ENCODE results near the gene RAPGEF4.

Gene RAPGEF4

DNA sequence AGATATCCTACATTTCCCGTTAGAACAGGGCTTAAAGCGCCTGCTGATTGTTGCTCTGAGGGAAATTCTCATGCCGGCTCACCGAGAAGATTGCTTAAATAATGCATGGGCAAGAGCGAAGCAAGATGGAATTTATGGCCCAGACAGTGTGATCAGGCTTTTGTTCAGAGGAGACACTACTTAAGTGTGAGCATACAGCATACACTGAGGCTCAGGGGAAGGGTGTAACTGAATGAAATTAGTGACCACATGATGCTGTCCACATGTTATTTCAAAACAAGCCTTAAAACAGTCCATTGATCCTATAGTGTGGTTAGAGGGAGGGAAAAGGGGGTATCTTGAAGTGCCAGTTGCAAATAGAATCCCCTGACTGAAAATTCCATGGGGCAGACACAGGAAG, 125.5 kb downstream of the RAPGEF4 start:
- DNase-seq (ENCODE audit: low read depth in 2 of 2): no peak

DNA sequence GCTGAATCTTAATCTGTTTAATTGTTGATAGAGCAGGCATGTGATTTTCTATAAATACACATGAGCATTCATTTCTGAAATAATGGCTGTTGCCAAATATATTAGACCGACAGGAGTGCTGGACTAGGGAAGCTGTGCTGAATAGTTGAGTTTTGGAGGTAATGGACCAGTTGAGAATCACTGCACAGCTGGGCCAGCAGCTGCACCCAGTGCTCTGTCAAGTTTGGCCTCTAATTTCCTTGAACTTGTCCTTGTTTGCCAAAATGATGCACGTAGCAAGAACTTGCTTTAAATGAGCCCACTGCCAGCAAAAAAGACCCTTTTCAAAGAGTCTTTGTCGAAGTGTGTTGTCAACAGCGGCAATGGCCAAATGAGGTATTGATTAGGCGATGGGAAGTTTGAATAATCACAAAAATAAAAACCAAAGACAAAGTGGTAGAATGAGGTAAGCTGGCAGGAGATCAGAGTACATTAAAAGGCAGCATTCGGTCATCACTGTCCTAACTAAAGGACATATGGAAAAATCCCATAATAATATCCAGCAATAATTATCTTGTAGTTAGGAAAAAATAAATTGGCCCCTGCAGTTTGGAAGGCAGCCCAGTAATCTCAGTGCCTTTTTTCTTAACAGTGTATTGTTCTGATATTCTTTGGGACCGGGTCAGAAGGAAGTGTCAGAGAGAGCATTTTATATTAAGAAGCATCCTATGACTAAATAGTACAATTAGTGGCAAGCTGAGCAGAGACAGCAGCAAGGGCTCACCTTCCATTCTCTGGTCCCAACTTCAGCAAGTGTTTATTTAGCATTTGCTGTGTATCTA, 126.2 kb downstream of the RAPGEF4 start:
- no peak for DNase-seq (ENCODE audit: low read depth in 2 of 2)

DNA sequence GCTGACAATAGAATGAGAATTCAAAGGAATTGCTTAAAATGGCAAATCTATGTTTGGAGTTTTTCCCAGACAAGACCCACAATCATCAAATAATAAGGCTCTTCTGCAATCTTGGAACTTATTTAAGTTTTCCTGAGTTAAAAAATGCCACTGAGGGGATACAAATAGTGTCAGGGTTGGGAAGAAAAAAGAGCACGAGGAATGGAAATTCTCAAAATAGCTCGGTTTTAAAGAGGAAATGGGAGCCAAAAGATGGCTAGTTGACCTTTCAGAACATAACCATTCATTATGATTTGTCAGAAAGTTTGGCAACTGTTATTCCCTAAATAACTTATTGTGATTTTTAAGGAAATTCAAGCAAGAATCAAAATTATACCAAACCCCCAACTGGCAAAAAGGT, 127.7 kb downstream of the RAPGEF4 start:
- no peak for DNase-seq (ENCODE audit: low read depth in 2 of 2)

DNA sequence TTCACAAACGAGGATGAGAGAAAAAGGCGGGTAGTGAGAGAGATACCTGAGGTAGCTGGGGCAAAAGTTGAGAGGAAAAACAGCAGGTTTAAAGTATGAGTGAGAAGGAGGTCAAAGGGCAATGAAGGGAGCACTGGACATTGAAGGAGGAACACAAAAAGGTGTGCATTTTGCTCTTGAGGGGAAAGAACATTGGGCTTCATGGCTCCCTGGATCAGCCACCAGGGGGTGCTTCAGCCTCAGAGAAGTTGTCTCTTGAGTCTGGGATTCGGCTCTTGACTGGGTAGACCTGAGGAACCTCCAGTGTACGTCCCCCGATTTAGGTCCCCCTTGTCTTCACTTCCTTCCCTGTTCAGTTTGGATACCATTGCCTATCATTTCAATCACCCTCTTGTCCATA, 128.5 kb downstream of the RAPGEF4 start:
- peak in 1 of 2 donors; percentile 25 for DNase-seq (ENCODE audit: low read depth in 2 of 2)

DNA sequence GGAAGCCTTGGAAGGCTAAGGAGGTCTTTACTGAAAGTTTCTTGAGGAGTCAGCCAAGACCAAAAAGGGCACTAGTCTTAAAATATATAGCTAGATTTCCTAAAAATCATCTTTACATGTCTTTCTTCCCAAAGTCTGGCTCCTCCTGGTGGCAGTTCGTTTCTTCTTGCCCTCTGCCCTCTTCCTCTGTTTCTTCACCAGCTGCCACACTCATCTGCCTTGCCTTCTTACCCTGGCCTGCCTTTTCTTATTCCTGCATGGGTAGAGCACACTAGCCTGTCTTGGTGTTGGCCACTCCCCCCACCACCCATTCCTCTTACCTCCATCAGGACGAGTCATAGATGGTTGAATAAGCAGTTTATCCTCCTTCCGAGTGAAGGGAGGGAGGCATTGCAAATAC, 129.8 kb downstream of the RAPGEF4 start:
- no peak for DNase-seq (ENCODE audit: low read depth in 2 of 2)

DNA sequence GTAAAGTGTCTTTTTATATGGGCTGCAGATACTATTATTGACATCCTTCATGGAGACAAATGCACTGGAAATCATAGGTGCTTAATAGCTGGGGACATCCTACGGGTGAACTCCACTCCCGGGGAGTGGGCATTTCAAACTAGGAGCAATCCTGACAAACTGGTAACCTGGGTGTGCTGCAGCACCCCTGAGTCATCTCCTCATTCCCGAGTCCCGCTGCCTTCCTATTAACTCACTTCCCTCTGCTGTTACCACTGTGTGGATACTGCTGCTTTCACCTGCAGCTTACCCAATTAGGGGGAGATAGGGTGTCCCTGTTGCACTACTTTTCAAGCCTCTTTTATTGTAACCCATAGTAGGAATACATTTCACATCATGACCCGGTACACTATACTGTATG, 134.2 kb downstream of the RAPGEF4 start:
- DNase-seq (ENCODE audit: low read depth in 2 of 2): no peak

DNA sequence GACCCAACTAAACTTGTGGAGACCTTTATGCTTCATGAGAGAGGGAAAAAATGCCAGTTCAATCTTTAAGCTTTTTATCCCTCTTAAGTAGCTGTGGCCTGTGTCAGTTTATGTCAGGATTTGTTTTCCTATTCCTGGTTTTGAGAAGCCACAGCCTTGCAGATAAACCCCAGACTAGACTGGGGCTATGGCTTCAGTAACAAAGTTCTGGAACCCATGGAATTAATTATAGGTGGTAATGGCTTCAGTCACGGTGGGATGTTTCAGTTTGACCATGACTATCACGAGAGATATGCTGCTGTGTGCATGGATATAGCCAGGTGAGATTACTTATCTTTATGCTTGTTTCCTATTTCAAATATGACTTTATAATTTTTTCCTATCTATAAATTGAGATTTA, 134.8 kb downstream of the RAPGEF4 start:
- no peak for DNase-seq (ENCODE audit: low read depth in 2 of 2)

DNA sequence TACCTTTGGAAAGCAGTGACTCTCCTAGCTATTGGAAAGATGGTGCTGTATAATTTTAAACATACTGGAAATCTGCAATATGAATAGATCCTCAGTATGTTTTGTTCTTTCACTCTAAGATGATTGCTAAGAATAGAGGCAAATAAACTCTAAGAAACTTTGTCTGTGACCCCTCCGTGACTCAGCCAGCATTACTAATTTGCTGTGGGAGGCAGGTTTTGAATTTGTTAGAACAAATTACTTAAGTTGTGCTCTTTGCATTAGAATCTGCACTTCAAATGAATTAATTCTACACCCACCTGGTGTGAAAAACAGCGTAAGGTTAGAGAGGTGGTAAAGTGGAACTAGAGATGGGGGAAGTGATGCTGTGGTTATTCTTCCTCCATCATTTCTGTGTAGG, 142.2 kb downstream of the RAPGEF4 start:
- DNase-seq (ENCODE audit: low read depth in 2 of 2): no peak

DNA sequence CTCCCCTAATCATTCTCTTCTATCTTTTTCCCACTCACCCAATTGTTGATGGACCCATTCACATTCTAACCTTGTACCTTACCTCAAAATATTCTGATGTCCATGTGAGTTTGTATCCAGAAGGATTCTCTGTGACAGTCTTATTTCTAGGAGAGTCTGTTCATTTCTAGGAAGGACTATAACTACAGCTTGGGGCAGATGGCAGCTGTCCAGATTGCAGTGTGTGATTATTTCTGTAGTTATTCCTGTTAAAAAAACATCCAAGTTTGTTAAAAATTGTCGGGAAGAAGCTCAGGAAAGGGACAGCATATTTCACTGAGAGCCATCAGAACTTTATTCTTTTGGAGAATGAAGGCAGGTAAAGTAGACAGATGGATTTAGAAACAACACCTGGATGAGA, 142.6 kb downstream of the RAPGEF4 start:
- no peak for DNase-seq (ENCODE audit: low read depth in 2 of 2)

DNA sequence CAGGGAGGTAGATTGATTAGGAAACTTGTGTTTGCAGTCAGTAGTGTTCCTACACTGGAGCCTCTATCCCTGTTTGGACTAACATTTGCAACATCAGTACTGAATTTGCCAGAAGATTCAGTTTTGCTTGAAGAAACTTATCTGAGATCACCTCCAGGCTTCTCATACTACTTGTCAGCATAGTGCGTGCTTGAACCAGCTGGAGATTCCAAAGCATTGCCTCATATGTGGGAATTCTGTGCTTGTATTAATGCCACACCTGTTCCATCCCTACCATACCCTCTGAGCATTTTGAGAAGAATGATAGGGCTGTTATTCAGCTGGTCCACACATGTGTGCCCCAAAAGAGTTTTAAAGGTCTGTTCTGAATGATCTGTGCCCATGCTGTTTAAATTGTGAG, 148.7 kb downstream of the RAPGEF4 start:
- no peak for DNase-seq (ENCODE audit: low read depth in 2 of 2)

DNA sequence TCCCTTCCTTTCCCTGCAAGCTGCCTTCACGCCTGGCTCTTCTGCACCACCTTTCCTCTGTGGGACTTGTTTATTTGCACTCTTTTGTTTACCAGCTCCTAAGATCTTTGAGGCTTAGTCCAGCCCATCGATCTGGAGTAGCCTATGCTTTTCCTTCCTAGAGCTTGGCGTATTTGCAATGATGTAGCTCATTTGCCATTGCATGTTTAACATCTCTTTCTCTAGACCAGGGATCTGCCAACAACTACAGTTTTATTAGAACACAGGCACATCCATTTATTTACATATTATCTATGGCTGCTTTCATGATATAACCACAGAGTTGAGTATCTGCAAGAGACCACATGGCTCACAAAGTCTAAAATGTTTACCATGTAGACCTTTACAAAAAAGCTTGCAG, 150.4 kb downstream of the RAPGEF4 start:
- DNase-seq (ENCODE audit: low read depth in 2 of 2): no peak

DNA sequence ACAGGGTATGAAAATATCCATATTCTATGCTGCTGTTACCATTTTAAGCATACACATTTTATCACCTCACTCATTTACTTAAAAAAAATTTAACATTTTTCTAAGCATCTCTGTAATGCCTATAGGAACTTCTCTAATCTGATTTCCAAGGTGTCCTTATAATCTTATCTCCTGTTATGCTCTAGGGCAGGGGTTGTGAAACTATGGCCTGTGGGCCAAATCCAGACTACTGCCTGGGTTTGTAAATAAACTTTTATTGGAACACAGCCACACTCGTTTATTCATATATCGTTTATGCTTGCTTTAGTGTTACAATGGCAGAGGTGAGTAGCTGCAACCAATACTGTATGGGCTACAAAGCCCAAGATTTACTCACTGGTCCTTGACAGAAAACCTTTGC, 151.6 kb downstream of the RAPGEF4 start:
- no peak for DNase-seq (ENCODE audit: low read depth in 2 of 2)

DNA sequence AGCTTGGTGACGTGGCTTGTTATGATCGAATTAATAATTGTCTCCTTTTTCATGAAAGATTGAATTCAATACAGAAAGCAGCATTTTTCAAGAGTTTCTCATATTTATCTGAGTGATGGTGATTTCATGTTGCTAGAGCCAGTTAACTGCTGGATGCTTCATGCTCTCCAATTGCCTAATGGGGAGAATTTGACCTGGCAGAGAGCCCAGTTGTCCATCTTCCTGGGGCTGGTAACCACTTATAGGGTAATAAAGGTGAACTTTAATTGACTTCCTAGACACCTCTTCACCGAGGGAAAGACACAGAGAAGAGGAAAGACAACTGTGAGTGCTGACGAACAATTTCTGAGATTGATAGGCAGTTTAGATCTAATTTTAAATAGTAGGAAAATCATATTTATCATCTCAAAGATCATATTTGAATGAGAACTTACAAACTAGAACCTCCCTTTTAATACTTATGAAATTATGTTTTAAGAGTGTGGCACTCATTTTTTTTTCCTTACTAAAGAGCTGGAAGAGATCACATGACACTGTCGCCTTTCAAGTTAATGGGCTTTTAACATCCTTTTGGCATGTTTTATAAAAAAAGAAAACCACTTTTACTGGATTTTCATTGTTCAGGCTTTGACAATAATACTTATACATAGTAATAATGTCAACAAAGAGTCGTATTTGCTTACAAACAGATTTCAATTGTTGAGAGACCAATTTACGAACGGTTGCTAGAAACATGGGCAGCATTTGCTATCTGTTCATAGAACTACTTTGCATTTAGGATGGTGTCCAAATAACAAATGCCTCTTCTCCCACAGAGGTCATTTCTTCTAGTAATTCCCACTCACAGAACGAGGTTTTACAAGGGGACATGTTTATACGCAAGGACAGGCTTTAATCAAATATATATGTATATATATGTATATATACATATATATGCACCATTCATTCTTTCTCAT, 153.3 kb downstream of the RAPGEF4 start:
- no peak for DNase-seq (ENCODE audit: low read depth in 2 of 2)

DNA sequence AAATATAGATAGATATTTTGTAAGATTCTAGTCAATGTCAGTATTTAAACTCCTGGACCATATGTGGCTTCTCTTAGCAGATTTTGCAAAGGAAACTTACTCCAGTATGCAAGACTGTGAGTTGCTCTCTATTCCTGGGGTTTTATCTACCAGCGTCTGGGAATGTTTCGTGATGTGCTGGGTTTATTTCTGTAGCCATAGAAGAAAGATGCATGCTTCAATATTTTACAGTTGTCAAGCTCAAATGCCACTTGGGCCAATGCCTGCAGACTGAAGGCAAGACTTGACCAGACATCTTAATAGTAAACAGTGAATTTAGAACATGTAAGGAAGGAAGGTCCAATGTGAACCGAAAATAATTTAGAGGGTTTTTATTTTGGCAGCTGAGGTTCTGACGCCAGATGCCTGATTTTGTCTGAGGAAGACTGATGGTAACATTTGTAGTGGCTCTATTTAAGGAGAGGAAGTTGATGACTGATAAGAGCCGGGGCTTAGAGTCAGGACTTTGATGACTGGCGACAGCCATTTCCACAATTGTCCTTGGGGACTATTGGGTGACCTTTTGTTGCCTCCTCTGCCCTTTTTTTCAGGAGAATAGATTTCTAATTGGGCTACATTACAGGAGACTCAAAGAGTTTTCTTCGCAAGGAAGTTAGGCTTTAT, 154.3 kb downstream of the RAPGEF4 start:
- no peak for DNase-seq (ENCODE audit: low read depth in 2 of 2)

DNA sequence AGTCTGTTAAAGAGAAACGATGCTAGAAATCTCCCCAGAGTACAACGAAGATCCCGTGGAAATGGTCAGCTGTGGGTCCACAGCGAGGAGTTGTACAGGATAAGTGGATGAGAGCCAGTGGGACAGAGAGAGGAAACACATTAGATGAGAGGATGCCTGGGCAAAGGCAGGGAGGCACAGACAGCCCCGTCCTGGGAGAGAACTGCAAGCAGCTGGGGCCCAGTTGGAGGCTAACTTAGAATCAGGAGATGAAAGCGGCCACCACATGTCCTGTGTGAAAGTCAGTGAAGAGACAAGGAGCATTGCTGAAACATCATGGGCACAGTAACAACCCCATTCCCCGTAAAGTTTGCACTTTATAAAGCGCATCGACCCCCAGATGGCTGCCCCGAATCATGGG, 157.5 kb downstream of the RAPGEF4 start:
- DNase-seq (ENCODE audit: low read depth in 2 of 2): no peak

DNA sequence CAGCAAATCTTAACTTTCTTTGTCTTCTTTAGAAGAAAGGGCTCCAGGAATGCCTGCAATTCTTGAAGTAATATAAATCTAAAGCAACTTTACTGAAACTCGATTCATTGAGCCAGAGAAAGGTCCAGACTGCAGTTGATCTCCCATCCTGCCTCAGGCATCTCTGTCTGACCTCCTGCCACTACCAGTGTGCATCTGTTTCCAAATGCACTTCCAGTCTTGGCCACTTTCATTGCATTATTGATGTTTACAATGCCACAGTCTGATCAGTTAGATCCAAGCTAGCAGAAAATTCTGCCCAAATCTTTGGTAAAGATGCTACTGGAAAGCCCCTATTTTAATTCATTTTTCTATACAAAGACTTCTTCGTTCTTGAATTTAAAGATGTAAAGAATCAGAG, 158.0 kb downstream of the RAPGEF4 start:
- no peak for DNase-seq (ENCODE audit: low read depth in 2 of 2)

DNA sequence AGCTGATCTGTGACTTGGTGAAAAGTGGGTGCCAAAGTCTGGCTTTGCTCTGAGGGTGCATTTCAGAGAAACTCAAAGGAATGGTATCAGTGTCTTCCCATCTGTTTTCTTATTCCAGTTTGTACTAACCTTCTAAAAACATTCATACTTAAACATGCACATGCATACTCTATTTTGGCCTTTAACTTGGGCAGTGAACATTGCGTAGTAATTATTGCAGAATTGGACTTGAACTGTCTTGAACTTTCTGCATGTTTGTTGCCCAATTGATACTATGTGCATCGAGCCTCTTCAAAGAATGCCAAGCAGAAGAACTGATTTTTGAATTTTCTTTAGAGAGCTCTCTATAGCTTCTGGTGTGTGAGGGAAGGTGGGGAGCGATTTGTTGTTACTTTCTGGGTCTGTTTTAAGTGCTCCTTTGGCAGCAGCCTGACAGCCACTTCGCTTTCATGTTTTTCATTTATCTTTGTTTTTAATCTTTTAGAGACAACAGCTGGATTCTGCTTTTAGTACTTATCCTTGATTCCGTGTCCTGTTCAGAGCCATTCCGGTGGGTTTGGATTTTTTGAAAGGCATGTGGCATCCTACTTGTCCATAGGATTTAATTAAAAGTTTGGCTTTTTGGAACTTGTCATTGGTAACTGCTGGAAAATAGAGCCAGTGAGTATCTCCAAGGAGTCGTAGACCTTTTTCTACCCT, 159.2 kb downstream of the RAPGEF4 start:
- no peak for DNase-seq (ENCODE audit: low read depth in 2 of 2)

DNA sequence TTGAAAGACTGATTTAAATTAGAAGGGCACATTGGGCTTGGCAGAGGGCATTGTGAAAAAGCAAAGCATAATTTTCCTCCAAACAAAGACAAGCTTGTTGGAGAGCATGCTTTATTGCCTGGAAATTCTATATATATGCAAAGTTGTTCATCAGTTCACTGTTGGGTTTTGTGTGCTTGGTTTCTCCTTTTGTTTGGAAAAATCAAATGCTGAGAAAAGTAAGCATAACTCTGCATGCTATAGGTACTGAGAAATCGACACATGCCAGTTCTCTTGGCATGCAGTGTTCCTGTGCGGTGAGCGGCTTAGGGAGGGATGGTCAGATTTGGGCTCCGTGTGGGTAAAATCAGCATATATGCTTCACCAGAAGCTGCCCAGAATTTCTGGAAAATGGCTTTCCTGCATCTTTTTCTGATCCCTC, 161.0 kb downstream of the RAPGEF4 start:
- DNase-seq (ENCODE audit: low read depth in 2 of 2): no peak

DNA sequence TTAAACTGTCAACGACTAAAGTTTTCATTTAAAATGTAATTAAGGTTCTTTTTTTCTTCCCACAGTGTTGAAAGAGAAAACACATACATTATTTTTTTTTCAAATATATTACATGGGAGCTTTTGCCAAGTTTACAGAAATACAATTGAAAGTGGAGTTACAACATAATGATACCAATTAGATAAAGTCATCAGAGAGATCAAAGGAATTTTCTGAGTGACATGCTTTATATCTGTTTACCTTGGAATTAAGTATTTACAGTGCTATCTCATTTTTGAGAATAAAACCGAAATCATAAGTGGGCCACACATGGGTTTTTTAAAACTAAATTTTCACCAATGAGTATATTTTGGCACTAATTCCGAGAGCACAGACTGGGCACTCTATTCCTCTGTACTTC, 165.2 kb downstream of the RAPGEF4 start:
- DNase-seq (ENCODE audit: low read depth in 2 of 2): no peak

DNA sequence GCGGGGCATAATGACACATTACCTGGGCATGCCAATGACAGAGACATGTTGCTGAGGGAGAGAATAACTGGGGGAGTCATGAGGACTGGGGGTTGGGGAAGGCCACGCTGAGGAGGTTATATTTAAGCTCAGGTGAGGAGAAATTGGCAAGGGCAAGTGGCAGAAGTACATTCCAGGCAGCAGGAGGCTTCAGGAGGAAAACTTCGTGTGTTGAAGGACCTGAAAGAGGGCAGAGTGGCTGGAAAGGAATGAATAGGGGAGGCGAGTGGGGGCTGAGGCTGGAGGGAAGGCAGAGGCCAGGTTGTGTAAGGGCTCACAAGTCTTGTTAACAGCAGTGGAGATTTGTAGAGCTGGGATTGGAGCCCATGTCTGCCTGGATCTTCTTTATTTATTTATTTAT, 166.3 kb downstream of the RAPGEF4 start:
- no peak for DNase-seq (ENCODE audit: low read depth in 2 of 2)

DNA sequence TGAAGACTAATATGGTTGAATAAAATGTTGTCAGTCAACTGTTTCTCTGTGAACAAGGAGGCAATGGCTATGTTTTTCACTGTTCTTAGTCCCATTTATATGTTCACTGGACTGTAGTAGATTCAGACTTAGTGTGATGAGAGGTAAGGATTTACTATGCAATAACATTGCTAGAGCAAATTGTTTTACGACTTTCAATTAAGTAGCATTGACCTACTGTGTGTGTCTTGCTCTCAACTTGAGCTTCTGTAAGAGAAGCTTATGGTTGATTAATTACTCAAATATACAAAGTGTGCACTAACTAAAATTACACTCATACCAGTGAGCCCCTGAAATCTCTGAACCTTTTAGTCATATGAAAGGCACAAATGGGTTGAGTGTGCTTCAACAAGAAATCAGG, 168.6 kb downstream of the RAPGEF4 start:
- no peak for DNase-seq (ENCODE audit: low read depth in 2 of 2)

All from activated CD4-positive, alpha-beta T cell treated with anti-CD3 and anti-CD28 coated beads for 24 hours (primary cell).